HG03039 (cell line): ENCODE measurements around the gene SEPTIN8.
A peak's percentile ranks its signal among the peaks of the same experiment; 100 is the strongest.

Source experiments
- ATAC-seq: cut with Tn5 transposase; IDR thresholded peaks from one replicate; pipeline ENCODE4 v1.9.1; 2021; ENCODE audit warnings: mild to moderate bottlenecking, moderate library complexity; ENCODE audit not compliant: unreplicated experiment

The SEPTIN8 gene

GRCh38 chr5:132785365-132785764, 8.3 kb upstream of the SEPTIN8 start:
- ATAC-seq = no peak

DNA sequence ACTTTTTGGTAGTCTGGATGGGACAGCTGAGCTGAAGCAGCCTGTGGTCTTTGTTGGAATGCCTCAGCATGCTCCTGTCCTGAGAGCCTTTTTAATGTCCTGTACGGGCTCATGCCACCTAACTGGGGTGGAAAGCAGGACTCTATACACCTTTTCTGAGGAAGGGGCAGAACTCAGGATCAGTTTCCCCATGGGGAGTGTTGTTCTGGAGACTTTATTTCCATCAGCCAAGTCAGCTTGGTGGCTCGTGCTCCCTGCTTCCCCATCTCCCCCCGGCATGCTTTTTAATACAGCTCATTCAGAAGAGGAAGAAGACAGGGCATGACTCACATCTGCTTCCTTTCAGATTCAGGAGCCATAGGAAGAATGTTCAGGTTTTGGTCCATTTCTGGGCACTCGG, 5.1 kb upstream of the SEPTIN8 start:
- ATAC-seq = no peak

DNA sequence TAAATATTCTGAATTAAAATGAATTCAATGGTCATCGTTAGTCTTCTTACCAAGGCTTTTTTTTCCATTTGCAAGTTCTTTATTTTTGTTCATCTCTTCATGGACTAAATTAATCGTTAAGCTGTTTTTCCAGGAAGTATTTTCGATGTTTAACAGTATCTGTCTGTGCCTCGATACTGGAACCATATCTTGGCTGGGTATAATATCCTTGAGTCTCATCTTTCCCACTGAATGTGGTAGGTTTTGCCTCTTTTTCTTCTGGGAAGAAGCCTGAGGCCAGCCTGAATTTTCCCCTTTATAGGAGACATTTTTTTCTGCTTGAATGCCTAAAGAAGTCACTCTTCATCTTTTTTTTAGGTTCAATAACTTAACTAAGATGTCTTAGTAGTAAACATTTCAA, 4.0 kb upstream of the SEPTIN8 start:
- ATAC-seq = no peak

GRCh38 chr5:132780577-132780976, 3.5 kb upstream of the SEPTIN8 start:
- ATAC-seq = no peak

- no peak for ATAC-seq
Measured at GRCh38 chr5:132779961-132780360, 2.9 kb upstream of the SEPTIN8 start.

DNA sequence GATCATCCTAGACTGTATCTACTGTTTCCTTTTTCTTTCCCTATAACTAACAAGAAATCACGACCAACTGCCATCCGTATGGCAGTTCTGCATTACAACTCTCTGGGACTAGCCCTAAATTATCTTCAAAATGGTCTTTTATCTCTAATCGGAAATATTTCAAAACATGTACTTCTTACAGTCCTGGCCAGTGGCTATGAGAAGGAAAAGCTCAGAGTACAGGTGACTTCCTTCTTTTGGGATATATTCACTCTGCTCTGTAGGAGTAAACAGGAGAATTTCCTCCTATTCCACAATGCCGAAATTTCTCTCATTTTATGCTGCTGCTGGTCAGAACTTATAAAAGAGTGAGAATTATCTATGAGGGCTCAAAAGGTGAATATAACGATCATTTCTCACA, 1.8 kb upstream of the SEPTIN8 start:
- no peak for ATAC-seq

GRCh38 chr5:132778129-132778528, 1.1 kb upstream of the SEPTIN8 start:
- ATAC-seq = no peak

DNA sequence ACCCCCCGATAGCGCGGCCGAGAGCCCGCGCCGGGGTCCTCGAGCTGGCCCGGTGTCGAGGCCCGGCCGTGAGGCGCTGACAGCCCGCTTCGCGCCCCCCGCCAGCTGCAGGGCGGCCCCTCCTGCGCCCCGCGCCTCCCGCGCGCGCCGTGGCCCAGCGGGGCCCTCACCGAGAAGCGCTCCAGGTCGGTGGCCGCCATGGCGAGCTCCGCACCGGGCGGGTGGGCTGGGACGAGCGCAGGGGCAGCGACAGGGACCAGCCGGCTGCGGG, 166 bp downstream of the SEPTIN8 start:
- no peak for ATAC-seq

DNA sequence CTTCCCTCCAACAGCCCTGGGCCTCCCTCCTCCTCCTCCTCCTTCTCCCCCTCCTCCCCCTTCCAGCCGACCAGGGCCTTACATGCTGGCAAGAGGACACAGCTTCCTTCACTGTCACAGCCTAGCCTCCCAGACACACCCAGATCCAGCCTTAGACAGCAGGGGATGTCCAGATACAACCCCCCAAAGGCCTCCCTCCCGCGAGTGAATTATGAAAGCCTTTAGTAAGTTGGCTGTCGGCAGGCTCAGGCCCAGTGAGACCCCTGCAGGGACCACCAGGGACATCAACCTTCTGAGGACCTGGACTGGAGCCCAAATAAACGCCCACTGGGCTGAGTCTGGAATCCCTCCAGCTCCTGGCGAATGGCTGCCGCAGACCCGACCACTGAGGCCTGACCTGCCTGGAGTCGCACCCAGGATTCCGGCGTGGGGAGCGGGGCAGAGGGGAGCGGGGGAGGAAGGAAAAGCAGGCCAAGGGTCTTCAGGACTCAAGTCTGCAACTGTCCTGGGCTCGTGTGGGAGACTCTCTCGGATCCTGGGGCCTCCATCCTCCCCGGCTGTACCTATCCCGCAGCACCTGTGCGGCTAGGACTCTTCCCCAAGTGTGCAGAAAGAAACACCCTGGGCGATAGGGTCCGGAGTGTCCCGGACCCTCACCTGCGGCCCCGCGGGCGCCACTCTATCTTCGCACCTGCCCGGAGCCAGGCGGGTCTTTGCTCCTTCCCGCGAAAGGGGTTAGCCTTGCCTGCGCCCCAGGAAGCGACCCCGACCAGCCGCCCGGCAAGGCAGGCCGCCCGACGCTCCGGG, 705 bp downstream of the SEPTIN8 start:
- ATAC-seq = peak; percentile 8

DNA sequence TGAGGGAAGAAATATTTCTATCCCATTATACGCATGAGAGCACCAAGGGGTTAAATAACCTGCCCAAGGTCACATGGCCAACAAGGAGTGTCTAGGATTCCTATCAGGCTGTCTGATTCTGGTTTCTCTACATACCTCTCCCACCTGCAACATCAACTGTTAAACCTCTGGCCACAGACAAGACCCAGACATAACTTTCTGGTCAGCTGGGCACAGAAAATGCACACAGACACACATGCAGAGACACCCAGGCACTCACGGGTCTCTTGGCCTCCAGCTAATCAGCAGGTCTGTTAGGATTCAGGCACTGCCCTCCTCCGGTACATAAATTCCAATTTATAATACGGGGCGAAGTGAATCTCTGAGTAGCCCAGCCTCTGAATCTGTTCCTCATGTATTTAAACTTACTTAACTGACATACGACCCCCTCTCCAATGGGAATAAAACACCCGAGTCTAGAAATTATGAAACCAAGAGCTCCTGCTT, 1.5 kb downstream of the SEPTIN8 start:
- ATAC-seq = no peak

GRCh38 chr5:132774896-132775295, 2.1 kb downstream of the SEPTIN8 start:
- ATAC-seq = no peak

GRCh38 chr5:132774406-132774805, 2.6 kb downstream of the SEPTIN8 start:
- no peak for ATAC-seq

DNA sequence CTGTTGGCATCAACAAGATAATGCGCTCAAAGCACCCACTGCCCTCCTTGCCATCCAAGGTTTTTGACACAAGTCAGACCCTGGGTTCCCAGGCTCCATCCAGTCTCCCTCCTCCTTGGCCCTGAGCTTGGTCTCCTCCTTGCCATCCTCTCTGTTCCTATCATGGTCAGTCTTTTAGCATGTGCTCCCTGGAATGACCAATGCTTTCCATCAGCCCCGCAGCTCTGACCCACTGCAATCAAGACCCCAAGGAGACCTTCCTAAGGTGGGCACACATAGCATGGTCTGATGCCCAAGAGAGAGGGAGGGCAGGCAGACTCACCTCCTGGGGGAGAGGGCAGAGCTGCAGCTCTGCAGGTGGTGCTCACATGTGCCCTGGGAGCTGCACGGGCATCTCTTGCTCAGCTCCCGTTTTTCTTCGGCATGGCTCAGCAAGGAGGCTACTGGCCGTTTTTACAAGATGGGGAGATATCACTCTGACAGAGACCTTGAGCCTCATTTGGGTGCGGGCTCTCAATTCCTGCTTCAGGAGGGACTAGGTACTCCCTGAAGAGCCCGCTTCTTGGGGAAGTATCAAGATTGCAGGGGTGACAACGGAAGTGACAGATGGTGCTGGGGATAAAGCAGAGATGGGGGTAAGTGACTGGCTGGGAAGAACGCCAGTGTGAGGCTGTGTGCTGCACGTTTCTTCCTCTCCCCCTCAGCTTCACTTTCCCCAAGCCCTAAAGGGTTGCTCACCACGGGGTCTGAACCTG, 3.3 kb downstream of the SEPTIN8 start:
- no peak for ATAC-seq

- no peak for ATAC-seq
Measured at GRCh38 chr5:132773114-132773513, 3.9 kb downstream of the SEPTIN8 start.

DNA sequence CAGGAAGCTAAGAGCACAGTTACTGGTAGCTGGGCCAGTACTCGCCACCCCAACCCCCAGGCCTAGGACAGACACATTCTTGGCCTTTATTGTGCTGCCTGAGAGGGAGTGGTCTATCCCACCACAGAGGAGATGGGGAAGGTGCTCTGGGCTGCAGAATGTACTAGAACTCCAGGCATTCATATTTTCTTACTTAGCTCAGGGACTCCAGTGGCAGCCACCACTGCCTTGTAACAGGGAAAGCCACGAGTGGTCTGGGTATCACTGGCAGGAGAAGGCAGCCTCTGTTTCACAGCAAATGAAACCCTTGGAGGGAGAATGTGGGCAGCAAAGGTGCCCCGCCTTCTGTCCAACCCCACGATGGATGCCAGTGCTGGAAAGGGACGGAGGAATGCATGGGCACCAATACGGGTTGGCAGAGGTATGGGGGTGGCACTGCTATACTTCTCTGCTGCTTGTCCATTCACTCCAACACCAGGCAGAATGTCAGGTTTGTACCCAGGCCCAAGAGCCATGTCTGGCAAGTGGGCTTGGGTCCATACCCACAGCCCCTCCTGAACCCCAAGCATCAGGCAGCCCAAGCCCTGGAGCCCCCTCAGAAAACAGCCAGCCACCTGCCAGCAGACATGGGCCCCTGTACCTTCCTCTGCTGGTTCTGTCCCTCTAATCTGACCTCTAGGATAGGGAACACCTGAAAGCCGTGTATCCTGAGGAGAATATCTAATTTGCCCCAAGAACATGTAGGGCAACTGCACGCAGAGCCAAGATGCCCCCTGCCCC, 4.6 kb downstream of the SEPTIN8 start:
- no peak for ATAC-seq

DNA sequence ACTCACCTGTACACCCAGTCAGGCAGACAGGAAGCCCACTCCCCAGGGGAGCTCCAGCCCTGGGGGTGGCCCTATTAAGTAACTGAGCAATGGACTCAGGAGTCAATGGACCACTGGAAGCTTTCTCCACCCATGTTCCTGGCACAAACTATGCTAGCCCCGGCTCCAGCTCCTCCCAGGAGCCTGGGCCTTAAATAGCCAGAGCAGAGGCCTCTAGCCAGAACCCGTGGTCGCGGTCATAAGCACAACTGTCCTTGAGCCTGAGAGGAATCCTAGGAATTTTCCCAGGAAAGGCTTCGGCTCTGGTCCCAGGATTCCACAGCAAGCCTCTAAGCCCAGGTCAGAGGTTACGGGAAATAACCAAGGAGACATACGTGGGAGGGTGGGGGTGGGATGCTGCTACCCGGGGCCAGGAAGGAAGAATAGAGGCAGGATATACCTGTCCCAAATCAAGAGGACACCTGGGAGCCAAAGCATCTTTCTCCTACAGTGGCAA, 5.5 kb downstream of the SEPTIN8 start:
- no peak for ATAC-seq

DNA sequence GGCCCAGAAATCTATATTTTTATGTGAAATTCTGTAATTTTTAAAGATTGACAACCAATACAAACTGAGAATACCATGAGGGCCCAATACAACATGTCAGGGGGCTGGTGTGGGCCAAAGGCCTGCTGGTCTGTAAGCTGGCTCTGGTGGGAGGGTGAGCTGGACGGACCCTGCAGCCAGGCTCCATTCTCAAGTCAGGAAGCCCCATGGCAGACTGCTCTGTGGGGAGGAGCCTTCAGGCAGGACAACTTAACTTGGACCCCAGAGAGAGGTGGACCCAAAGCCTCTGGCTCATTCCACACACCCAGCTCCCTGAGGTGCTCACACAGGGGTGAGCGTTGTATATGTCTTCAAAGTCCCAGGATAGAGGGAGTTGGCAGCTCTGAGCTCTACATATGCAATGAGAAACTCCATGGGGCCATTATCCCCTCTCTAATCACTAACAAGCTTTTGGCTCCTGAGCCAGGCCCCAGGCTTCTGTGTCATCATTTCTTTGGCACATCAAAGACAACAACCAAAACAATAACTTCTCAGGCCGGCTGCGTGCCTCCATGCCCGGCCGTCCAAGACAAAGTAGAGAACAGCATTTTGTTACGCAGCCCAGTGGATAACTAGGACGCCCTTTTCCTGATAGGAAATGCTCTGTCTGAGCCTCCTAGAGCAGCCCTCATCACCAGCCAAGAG, 6.4 kb downstream of the SEPTIN8 start:
- ATAC-seq = no peak

GRCh38 chr5:132768485-132768868, 8.6 kb downstream of the SEPTIN8 start:
- no peak for ATAC-seq

- ATAC-seq = no peak
Measured at GRCh38 chr5:132767150-132767549, 9.9 kb downstream of the SEPTIN8 start.

- no peak for ATAC-seq
Measured at GRCh38 chr5:132766806-132767055, 10.3 kb downstream of the SEPTIN8 start.
